SK-N-SH (cell line): ENCODE results near the gene LTA4H. TPM values are rescaled to one million over a fixed set of nuclear protein-coding genes. Genes with fewer than 3 reads are reported as not detected.

Source experiments
- CTCF ChIA-PET: fragments of 300-600, 350-600 bp; formaldehyde crosslinking; extraction: SDS; loops from one replicate; lab custom pipeline; 2021; lab: Yijun Ruan, JAX
- POLR2A ChIA-PET: fragments of 350-600 bp; sonication (Branson Sonifier 250); formaldehyde crosslinking; extraction: SDS; loops from one replicate; lab custom pipeline; 2020; ENCODE audit warnings: antibody characterized with exemption, inconsistent platforms; lab: Yijun Ruan, JAX
- DNase-seq: peaks from one replicate; pipeline ENCODE4 v3.0.0; 2012
- H2AFZ ChIP-seq: fragments of 200-600 bp; sonication (generic); 2 replicates; pipeline ENCODE4 v1.8.1; 2016; ENCODE audit warnings: antibody characterized with exemption, mild to moderate bottlenecking, low read depth
- H3F3A ChIP-seq: fragments of 200-600 bp; sonication (generic); replicated peaks from 2 replicates; pipeline ENCODE3; 2016; ENCODE audit warnings: antibody characterized with exemption, mild to moderate bottlenecking; ENCODE audit not compliant: insufficient read depth
- H3K27ac ChIP-seq, 2 experiments: fragments of 200-500 bp in 1 of 2; fragments of 200-600 bp in 1 of 2; sonication (Bioruptor generic) in 1 of 2; sonication (generic), shearing (Covaris generic) in 1 of 2; 2 replicates each; pipeline versions ENCODE4 v1.5.1 to v1.6.1; 2014 to 2016; ENCODE audit warnings: low read depth in 2 of 2, inconsistent platforms in 1 of 2, low read length in 1 of 2, mild to moderate bottlenecking in 1 of 2, mixed read lengths in 1 of 2
- H3K27me3 ChIP-seq: fragments of 200-600 bp; sonication (generic), shearing (Covaris generic); 2 replicates; pipeline ENCODE4 v1.6.1; 2016; ENCODE audit warnings: mixed run types; ENCODE audit not compliant: insufficient read depth
- H3K36me3 ChIP-seq, 2 experiments: fragments of 200-500 bp in 1 of 2; fragments of 200-600 bp in 1 of 2; sonication (Bioruptor generic) in 1 of 2; sonication (generic) in 1 of 2; replicated peaks in 1 of 2; 2 replicates each; pipeline versions ENCODE3 to v1.5.1; 2014 to 2016; ENCODE audit warnings: low read length in 1 of 2, mild to moderate bottlenecking in 1 of 2; ENCODE audit not compliant: insufficient read depth in 2 of 2, control insufficient read depth in 1 of 2
- H3K4me1 ChIP-seq, 2 experiments: fragments of 200-500 bp in 1 of 2; fragments of 200-600 bp in 1 of 2; sonication (Bioruptor generic) in 1 of 2; sonication (generic), shearing (Covaris generic) in 1 of 2; 2 replicates each; pipeline versions ENCODE4 v1.5.1 to v1.6.1; 2014 to 2016; ENCODE audit warnings: low read depth in 1 of 2, low read length in 1 of 2, mixed run types in 1 of 2; ENCODE audit not compliant: insufficient read depth in 2 of 2, control insufficient read depth in 1 of 2
- H3K4me2 ChIP-seq: fragments of 200-600 bp; sonication (generic), shearing (Covaris generic); 2 replicates; pipeline ENCODE4 v1.6.1; 2017; ENCODE audit warnings: mixed run types
- H3K4me3 ChIP-seq, 2 experiments: fragments of 200-500 bp in 1 of 2; fragments of 200-600 bp in 1 of 2; sonication (Bioruptor generic) in 1 of 2; sonication (generic), shearing (Covaris generic) in 1 of 2; 2 replicates each; pipeline versions ENCODE4 v1.5.1 to v1.8.1; 2014 to 2016; ENCODE audit warnings: low read depth in 2 of 2, inconsistent platforms in 1 of 2, low read length in 1 of 2, mild to moderate bottlenecking in 1 of 2, mixed read lengths in 1 of 2, moderate library complexity in 1 of 2
- H3K79me2 ChIP-seq: fragments of 200-600 bp; sonication (generic); 2 replicates; pipeline ENCODE4 v1.8.1; 2017; ENCODE audit warnings: mild to moderate bottlenecking; ENCODE audit not compliant: insufficient read depth
- H3K9ac ChIP-seq: fragments of 200-600 bp; sonication (generic); 2 replicates; pipeline ENCODE4 v1.6.1; 2017; ENCODE audit warnings: mixed run types
- H3K9me2 ChIP-seq: fragments of 200-600 bp; sonication (generic); 2 replicates; pipeline ENCODE4 v1.6.1; 2017; ENCODE audit warnings: mixed run types
- H3K9me3 ChIP-seq: fragments of 200-600 bp; sonication (generic); 2 replicates; pipeline ENCODE4 v1.6.1; 2017; ENCODE audit warnings: mixed run types, mild to moderate bottlenecking, moderate library complexity
- H4K20me1 ChIP-seq: fragments of 200-600 bp; sonication (generic); 2 replicates; pipeline ENCODE4 v1.6.1; 2017; ENCODE audit warnings: mild to moderate bottlenecking, mixed run types; ENCODE audit not compliant: insufficient read depth
- EP300 ChIP-seq, 2 experiments: IDR thresholded peaks; 2 replicates each; pipeline versions ENCODE4 v1.4.0 to v1.6.1; 2012; ENCODE audit warnings: borderline replicate concordance in 1 of 2, low read depth in 1 of 2, low read length in 1 of 2
- EZH2phosphoT487 ChIP-seq: fragments of 200-600 bp; sonication (generic); IDR thresholded peaks from 2 replicates; pipeline ENCODE4 v1.6.1; 2017; ENCODE audit warnings: low read depth, mixed run types, mild to moderate bottlenecking, antibody characterized with exemption, moderate library complexity, borderline replicate concordance
- FOSL2 ChIP-seq: IDR thresholded peaks from 2 replicates; pipeline ENCODE4 v1.4.0; 2012; ENCODE audit warnings: low read depth, mild to moderate bottlenecking, moderate library complexity, borderline replicate concordance
- FOXJ3 ChIP-seq: sonication (generic); formaldehyde crosslinking; IDR thresholded peaks from 2 replicates; pipeline ENCODE4 v1.5.1; 2020; ENCODE audit warnings: mild to moderate bottlenecking, missing genetic modification reagents
- FOXM1 ChIP-seq: IDR thresholded peaks from 2 replicates; pipeline ENCODE4 v1.4.0; 2012; ENCODE audit warnings: low read depth, mild to moderate bottlenecking
- JUND ChIP-seq: IDR thresholded peaks from 2 replicates; pipeline ENCODE4 v1.4.0; 2012
- MEF2A ChIP-seq: IDR thresholded peaks from 2 replicates; pipeline ENCODE4 v1.4.0; 2012; ENCODE audit warnings: low read depth, borderline replicate concordance
- MXI1 ChIP-seq: IDR thresholded peaks from 2 replicates; pipeline ENCODE4 v1.6.1; 2012; ENCODE audit warnings: mild to moderate bottlenecking, low read depth, low read length, improper control_type of control experiment
- PBX3 ChIP-seq: IDR thresholded peaks from 2 replicates; pipeline ENCODE4; 2012
- RAD21 ChIP-seq: IDR thresholded peaks from 2 replicates; pipeline ENCODE4 v1.6.1; 2012; ENCODE audit warnings: mild to moderate bottlenecking, low read length
- TCF12 ChIP-seq: IDR thresholded peaks from 2 replicates; pipeline ENCODE4 v1.4.0; 2012
- USF1 ChIP-seq: IDR thresholded peaks from 2 replicates; pipeline ENCODE4 v1.4.0; 2012; ENCODE audit warnings: low read depth, borderline replicate concordance
- WGBS: methylation state at CpG from one replicate; pipeline ENCODE4 v1.1.6; 2017; ENCODE audit warnings: low lambda C conversion rate; 5-methylcytosine and 5-hydroxymethylcytosine counted together
- polyA plus RNA-seq, 3 experiments: library from polyadenylated mRNA; depleted of rRNA; stranded (reverse); fragments of >200 nt; gene quantifications; 2 replicates each; pipeline ENCODE4 v1.2.3, GENCODE V29; 2012
- TF ChIP-seq, protein P1 (sequence below): IDR thresholded peaks from 2 replicates; pipeline ENCODE4 v1.4.0; 2012; ENCODE audit warnings: low read depth
- TF ChIP-seq, protein P2 (sequence below): IDR thresholded peaks from 2 replicates; pipeline ENCODE4 v1.4.0; 2012; ENCODE audit warnings: low read depth, borderline replicate concordance

LTA4H gene
- polyA plus RNA-seq, 1 of the 3 experiments (the other 2 are of a cell fraction) = 55.9 TPM

DNA sequence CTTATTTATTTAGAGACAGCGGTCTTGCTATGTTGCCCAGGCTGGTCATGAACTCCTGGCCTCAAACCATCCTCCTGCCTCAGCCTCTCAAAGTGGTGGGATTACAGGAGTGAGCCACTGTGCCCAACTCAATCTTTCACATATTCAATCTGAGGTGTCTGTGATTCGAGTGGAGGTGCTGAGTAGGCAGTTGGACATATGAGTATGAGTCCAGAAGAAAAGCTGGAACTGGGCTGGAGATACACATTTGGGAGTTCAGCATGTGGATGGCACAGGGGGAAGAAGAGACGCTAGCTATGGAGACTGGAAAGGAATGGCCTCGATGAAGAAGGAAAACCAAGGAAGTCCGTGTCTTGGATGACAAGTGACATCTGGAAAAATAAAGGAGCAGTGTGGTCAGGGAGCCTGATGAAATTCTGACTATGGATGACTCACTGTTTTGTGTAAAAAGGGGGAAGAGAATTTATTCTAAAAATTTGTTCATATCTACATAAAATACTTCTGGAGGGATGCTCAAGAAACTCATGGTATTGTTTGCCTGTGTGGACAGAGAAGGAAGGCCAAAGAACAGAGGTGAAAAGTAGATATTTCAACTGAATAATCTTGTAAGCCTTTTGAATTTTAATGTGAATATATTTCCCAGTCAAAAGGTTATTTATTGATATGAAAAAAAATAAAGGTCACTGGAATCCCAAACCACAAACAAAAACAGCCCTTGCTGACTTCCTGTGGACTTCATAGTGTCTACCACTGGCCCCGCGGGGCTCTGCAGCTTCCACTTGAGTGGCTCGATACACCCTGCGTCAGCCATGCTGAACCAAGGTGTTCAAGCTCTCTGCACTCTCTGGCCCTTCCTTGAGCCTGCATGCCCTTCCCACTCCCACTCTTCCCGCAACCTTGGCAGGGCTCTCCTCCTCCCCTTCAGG, 8.9 kb upstream of the LTA4H start:
- ChIA-PET CTCF (interaction anchor here (0.7 kb wide), 1 partner anchor 25 kb away, joined by 3 read pairs; no protein-coding TSS in a partner anchor), POLR2A (no interaction called here)
- no peaks in the 10 kb centered on the region for H3K27me3 ChIP-seq
- H3K79me2 ChIP-seq = no peaks in the 10 kb centered on the region
- no peak for DNase-seq
- H3K9me2 ChIP-seq = no peaks in the 10 kb centered on the region
- no peak overlapping the region for H2AFZ ChIP-seq
- TF ChIP-seq JUND (0 out of 2 replicates have a peak, but pooled peaks have one; percentile 26), FOSL2 (peak; percentile 43; the same call in 1 of the 2 replicates), FOXM1 (no peak), PBX3 (peak; percentile 33; the same call in 1 of the 2 replicates), TCF12 (peak; percentile 44; the same call in 1 of the 2 replicates)
- H3K4me2 ChIP-seq = no peak overlapping the region
- no peaks in the 10 kb centered on the region for H4K20me1 ChIP-seq
- peaks cover 13% of the 10 kb centered on the region for H3F3A ChIP-seq
- peaks cover 0 to 10% of the 10 kb centered on the region in 2 experiments; a peak in 1 of 4 replicates for H3K4me1 ChIP-seq
- H3K4me3 ChIP-seq = no peak overlapping the region
- no peak overlapping the region for H3K9ac ChIP-seq
- no peaks in the 10 kb centered on the region for H3K36me3 ChIP-seq
- WGBS = 67% methylated on average over 10 of the region's 10 CpGs
- no peaks in the 10 kb centered on the region for H3K9me3 ChIP-seq
- H3K27ac ChIP-seq = no peak overlapping the region

GRCh38 chr12:96041181-96041580, 5.8 kb upstream of the LTA4H start:
- no peaks in the 10 kb centered on the region for H3F3A ChIP-seq
- TF ChIP-seq EZH2phosphoT487 (no peak), FOXJ3 (CRISPR knock-in tag) (no peak), EP300 (IDR thresholded peaks at IDR 0.05; ENCODE audit: borderline replicate concordance in 1 of 2, low read depth in 1 of 2, low read length in 1 of 2) (no peak), MEF2A (no peak), USF1 (no peak), JUND (no peak), FOXM1 (no peak), PBX3 (no peak), RAD21 (no peak), MXI1 (no peak)
- TF ChIP-seq, protein P1, sequence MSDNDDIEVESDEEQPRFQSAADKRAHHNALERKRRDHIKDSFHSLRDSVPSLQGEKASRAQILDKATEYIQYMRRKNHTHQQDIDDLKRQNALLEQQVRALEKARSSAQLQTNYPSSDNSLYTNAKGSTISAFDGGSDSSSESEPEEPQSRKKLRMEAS = no peak
- TF ChIP-seq, protein P2, sequence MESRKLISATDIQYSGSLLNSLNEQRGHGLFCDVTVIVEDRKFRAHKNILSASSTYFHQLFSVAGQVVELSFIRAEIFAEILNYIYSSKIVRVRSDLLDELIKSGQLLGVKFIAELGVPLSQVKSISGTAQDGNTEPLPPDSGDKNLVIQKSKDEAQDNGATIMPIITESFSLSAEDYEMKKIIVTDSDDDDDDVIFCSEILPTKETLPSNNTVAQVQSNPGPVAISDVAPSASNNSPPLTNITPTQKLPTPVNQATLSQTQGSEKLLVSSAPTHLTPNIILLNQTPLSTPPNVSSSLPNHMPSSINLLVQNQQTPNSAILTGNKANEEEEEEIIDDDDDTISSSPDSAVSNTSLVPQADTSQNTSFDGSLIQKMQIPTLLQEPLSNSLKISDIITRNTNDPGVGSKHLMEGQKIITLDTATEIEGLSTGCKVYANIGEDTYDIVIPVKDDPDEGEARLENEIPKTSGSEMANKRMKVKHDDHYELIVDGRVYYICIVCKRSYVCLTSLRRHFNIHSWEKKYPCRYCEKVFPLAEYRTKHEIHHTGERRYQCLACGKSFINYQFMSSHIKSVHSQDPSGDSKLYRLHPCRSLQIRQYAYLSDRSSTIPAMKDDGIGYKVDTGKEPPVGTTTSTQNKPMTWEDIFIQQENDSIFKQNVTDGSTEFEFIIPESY = no peak
- no peak overlapping the region for H3K4me2 ChIP-seq
- WGBS = 95% methylated on average over 1 of the region's 1 CpG
- H3K27me3 ChIP-seq = no peaks in the 10 kb centered on the region
- no peak overlapping the region for H3K27ac ChIP-seq
- H3K4me1 ChIP-seq = no peaks in the 10 kb centered on the region; a peak in 1 of 4 replicates
- H3K9ac ChIP-seq = no peak overlapping the region
- CTCF ChIA-PET = interaction anchor here (0.7 kb wide), 1 partner anchor 193 kb away, joined by 3 read pairs; no protein-coding TSS in a partner anchor
- no peaks in the 10 kb centered on the region for H3K9me2 ChIP-seq
- POLR2A ChIA-PET = no interaction called here
- no peak overlapping the region for H3K4me3 ChIP-seq
- no peaks in the 10 kb centered on the region for H3K9me3 ChIP-seq
- no peak for DNase-seq
- no peaks in the 10 kb centered on the region for H4K20me1 ChIP-seq
- no peaks in the 10 kb centered on the region for H3K36me3 ChIP-seq
- no peaks in the 10 kb centered on the region for H3K79me2 ChIP-seq
- no peak overlapping the region for H2AFZ ChIP-seq
